OCI-LY7 (cell line): ENCODE measurements around the gene ANGPT4.

ENCODE experiments used
- EZH2phosphoT487 ChIP-seq: fragments of 200-600 bp; sonication (generic); IDR thresholded peaks from 2 replicates; pipeline ENCODE4 v1.6.1; 2018; ENCODE audit warnings: low read depth, borderline replicate concordance, mild to moderate bottlenecking, mixed run types, antibody characterized with exemption, low read length, moderate library complexity, mixed read lengths
- TF ChIP-seq, protein P1 (sequence below): fragments of 200-600 bp; sonication (generic); conservative IDR thresholded peaks from 2 replicates; pipeline ENCODE4 v1.5.1; 2014; ENCODE audit warnings: mild to moderate bottlenecking, antibody characterized with exemption, low read length, moderate library complexity, mixed read lengths

DNA sequence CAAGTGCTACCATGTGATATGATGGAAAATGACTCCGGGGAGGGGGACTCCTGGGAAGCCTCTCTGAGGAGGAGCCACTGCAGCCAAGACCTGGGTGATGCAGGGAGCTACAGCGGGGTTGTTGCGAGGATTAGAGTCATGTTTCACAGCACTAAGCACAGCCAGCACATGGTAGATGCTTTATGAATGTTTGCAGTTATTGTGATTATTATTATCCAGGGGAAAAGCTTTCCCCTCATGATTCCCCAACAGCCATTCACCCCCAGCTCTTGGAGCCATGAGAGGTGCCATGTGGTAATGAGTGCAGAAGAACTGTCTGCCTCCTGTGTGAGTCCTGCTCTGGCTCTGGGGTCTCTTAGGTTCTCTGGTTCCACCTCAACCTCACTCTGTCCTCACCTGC lies 46.1 kb upstream of the ANGPT4 start:
- TF ChIP-seq, protein P1, sequence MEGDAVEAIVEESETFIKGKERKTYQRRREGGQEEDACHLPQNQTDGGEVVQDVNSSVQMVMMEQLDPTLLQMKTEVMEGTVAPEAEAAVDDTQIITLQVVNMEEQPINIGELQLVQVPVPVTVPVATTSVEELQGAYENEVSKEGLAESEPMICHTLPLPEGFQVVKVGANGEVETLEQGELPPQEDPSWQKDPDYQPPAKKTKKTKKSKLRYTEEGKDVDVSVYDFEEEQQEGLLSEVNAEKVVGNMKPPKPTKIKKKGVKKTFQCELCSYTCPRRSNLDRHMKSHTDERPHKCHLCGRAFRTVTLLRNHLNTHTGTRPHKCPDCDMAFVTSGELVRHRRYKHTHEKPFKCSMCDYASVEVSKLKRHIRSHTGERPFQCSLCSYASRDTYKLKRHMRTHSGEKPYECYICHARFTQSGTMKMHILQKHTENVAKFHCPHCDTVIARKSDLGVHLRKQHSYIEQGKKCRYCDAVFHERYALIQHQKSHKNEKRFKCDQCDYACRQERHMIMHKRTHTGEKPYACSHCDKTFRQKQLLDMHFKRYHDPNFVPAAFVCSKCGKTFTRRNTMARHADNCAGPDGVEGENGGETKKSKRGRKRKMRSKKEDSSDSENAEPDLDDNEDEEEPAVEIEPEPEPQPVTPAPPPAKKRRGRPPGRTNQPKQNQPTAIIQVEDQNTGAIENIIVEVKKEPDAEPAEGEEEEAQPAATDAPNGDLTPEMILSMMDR, result no peak
- TF ChIP-seq EZH2phosphoT487, result no peak
